HG03039 (cell line): ENCODE data around the gene NTHL1.

Experiments used
- ATAC-seq: cut with Tn5 transposase; IDR thresholded peaks from one replicate; pipeline ENCODE4 v1.9.1; 2021; ENCODE audit warnings: mild to moderate bottlenecking, moderate library complexity; ENCODE audit not compliant: unreplicated experiment

The NTHL1 gene

GRCh38 chr16:2031081-2031577 is 16.5 kb downstream of the NTHL1 start:
- no peak for ATAC-seq

DNA sequence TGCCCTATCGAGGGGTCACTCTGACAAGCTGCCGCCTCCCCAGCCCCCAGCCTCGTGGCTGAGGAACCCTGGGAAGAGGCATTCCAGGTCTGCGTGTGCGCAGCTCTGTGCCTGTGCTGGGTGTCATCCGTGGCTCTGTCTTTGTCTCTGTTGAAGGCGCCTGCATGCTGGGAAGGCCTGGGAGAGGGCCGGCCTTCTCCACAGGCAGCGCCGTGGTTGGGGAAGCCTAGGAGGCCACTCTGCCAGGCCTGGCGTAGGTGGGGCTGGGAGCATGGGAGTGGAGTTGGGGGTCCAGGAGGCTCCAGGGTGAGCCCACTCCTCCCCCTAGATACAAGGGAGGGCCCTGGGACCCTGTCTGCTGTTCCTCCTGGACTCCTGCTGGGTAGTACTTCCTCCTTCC is 17.6 kb downstream of the NTHL1 start:
- no peak for ATAC-seq

DNA sequence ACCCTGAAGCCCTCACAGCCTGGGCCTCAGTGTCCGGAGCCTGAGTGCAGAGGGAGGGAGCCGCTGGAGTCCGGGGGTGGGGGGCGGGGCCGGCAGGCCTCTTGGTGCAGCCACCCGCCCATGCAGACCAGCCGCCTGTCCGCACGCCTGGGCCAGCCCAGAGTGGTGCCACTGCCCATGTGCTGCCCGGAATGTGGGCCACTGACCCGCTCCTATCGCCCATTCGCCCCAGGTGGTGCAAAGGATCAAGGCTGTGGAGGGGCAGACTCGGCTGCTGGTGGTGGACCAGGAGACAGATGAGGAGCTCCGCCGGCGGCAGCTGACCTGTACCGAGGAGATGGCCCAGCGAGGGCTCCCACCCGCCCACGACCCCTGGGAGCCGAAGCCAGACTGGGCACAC is 18.3 kb downstream of the NTHL1 start:
- ATAC-seq: no peak

DNA sequence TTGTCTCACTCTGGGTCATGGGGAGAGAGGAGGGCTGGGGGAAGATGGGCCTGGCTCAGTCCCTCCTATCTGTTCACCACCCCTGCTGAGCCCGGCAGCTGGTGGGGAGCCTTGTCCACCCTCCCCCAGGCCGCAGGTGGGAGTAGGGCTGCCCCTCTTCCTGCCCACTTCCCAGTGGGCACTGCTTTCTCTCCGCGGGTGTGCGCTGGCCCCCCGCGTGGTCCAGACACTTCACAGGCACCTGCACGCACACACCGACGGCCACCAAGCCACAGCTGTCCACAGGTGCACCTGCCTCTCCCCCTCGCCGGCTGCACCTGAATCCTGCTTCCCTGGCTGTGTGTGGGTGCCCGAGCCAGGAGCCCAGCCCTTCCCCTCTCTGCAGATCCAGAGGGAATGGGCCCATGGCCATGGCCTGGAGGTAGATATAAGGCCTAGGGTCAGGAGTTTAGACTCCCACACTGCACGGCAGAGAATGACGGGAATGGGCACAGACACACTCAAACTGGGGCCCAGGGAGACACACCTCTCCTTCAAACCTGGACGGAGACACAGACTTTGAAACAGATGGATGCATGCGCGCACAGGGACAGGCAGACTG is 18.9 kb downstream of the NTHL1 start:
- ATAC-seq: no peak

DNA sequence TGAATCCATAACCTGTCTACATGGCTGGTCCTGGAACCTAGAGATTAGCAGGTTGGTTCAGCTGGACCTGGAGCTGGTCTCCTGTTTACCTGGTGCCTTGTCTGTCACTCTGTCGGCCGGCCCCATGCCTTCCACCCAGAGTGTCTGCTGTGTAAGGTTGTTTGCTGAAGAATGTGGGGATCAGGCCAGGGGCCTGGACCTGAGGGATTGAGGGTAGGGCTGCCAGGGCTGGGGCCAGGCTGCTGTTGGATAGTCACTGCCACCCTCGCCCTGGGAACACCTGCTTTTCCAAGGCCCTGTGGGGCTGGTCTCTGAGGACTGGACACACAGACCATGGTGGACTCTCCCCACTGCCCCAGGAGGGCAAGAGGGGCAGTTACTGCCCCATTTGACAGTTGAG is 19.5 kb downstream of the NTHL1 start:
- no peak for ATAC-seq

- no peak for ATAC-seq
Observed at GRCh38 chr16:2027024-2028010, 20.3 kb downstream of the NTHL1 start.

DNA sequence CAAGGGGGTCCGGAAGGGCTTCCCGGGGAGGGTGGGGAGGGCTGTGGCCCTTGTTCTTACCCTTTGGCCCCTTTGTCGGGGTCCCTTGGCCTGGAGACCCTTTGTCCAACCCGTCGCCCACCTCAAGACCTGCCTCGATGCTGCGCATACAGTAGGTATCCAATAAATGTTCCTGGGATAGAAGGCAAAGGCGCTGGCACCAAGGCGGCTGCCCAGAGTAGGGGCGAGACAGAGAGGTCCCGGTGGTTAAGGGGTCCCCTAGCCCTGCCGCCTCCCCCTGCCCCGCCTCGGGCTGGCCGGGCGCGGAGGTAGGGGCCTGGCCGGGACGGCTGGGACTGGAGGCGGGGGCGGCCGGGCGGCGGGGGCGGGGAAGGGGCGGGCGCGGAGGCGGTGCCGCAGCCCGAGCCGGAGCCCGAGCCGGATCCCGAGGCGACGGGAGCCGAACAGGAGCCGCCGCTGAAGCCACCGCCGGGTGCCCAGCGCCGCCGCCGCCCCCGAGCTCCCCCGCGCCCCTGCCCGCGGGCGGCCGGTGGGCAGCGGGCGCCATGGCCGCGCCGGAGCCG is 21.1 kb downstream of the NTHL1 start, which contains the start of gene NHERF2:
Gene NHERF2, plus strand, starts transcription at position 442 of the 563 bp plus-strand sequence. Its CDS starts 104 bp downstream, at position 546.
- no peak for ATAC-seq

- ATAC-seq: no peak
Observed at GRCh38 chr16:2025878-2026460, 21.7 kb downstream of the NTHL1 start.

DNA sequence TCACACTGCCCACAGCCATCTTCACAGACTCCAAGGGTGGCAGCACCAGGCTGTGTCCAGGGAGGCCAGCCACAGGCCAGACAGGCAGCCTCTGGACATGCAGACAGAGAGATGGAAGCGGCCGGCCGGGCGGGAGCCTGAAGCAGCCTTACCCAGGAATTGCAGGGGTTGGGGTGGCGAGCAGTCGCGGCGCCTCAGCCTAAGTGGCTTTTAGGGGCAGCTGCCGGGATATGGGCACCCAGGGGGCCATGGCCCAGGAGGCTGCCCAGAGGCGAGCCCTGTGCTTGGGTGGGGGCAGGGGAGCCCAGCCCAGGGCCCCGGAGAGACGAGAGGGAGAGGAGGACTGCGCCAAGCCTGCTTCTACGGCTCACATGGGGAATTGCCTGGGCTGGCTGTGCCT is 22.4 kb downstream of the NTHL1 start:
- no peak for ATAC-seq

GRCh38 chr16:2024032-2024420 is 23.6 kb downstream of the NTHL1 start:
- ATAC-seq: no peak

- peak; percentile 62 for ATAC-seq
Observed at GRCh38 chr16:2023092-2024031, 24.3 kb downstream of the NTHL1 start.

GRCh38 chr16:2022723-2023091 is 24.9 kb downstream of the NTHL1 start:
- no peak for ATAC-seq

GRCh38 chr16:2019921-2020831 is 27.5 kb downstream of the NTHL1 start:
- ATAC-seq: no peak

DNA sequence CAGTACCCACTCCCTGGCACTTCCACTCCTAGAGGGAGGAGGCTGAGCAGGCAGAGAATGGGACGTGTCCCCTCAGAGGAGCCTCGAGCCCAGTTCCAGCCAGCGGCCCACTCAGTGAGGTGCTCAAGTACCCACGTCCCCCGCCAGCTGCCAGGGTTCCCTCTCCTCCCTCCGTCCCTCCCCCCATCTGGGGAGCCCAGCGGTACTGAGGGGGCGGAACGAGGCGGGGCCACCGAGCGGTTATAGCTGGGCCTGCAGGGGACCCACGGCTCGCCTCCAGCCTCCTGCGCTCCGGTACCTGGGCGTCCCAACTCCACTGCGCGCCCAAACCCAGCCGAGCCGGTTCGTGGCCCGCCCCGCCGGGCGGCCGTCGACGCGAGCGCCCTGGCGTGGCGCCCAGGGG is 28.1 kb downstream of the NTHL1 start, which contains the start of gene NPW:
Gene NPW, plus strand, starts transcription at position 268 of the 403 bp plus-strand sequence.
- no peak for ATAC-seq

- no peak for ATAC-seq
Observed at GRCh38 chr16:2016407-2016922, 31.2 kb downstream of the NTHL1 start.

DNA sequence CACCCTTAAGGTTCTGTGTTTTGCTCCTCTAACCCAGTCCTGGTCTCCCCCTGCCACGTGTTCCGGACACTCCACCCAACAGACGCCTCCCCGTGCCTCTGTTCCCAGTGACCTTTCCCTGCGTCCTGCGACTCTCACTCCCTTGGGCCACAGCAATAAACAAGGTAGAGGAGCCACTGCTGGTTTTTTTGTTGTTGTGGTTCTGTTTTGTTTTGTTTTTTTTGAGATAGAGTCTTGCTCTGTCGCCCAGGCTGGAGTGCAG is 31.8 kb downstream of the NTHL1 start:
- no peak for ATAC-seq

GRCh38 chr16:2015117-2015946 is 32.3 kb downstream of the NTHL1 start:
- ATAC-seq: no peak

- no peak for ATAC-seq
Observed at GRCh38 chr16:2013527-2013926, 34.1 kb downstream of the NTHL1 start.
